PFSK-1 (cell line): ENCODE measurements around the gene DOCK9.

ENCODE experiments used
- POLR2AphosphoS5 ChIP-seq: IDR thresholded peaks from 2 replicates; pipeline ENCODE4 v1.6.1; 2012; ENCODE audit warnings: low read depth, mild to moderate bottlenecking, control low read depth, low read length, moderate library complexity
- TAF1 ChIP-seq: IDR thresholded peaks from 2 replicates; pipeline ENCODE4 v1.6.1; 2012; ENCODE audit warnings: low read length, control low read depth, borderline replicate concordance; ENCODE audit not compliant: insufficient read depth
- TF ChIP-seq, protein P1 (sequence below), 2 experiments: IDR thresholded peaks; 2 replicates each; pipeline versions ENCODE4 v1.6.1 to v1.8.0; 2011 to 2012; ENCODE audit warnings: low read depth in 2 of 2, low read length in 2 of 2, control low read depth in 1 of 2, inconsistent platforms in 1 of 2, mild to moderate bottlenecking in 1 of 2, moderate library complexity in 1 of 2; ENCODE audit not compliant: insufficient read depth in 1 of 2

DNA sequence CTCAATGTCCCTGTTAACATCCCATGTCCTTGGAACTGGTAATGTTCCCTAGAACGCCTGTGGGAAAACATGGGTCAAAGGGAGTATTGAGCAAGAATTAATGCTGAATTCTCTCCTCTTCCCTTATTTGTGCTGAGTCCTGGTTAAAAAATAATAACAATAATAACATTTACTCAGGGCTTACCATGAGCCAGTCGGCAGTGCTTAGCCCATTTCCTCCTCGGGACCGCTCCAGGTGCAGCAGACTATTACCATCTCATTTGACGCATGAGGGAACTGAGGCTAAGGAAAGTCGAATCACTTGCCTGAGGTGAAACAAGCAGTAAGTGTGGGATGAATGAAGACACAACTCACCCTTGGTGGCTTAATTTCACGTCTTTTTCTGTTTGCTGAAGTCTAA is 191.8 kb downstream of the DOCK9 start:
- TF ChIP-seq TAF1 (no peak), POLR2AphosphoS5 (no peak)
- TF ChIP-seq, protein P1, sequence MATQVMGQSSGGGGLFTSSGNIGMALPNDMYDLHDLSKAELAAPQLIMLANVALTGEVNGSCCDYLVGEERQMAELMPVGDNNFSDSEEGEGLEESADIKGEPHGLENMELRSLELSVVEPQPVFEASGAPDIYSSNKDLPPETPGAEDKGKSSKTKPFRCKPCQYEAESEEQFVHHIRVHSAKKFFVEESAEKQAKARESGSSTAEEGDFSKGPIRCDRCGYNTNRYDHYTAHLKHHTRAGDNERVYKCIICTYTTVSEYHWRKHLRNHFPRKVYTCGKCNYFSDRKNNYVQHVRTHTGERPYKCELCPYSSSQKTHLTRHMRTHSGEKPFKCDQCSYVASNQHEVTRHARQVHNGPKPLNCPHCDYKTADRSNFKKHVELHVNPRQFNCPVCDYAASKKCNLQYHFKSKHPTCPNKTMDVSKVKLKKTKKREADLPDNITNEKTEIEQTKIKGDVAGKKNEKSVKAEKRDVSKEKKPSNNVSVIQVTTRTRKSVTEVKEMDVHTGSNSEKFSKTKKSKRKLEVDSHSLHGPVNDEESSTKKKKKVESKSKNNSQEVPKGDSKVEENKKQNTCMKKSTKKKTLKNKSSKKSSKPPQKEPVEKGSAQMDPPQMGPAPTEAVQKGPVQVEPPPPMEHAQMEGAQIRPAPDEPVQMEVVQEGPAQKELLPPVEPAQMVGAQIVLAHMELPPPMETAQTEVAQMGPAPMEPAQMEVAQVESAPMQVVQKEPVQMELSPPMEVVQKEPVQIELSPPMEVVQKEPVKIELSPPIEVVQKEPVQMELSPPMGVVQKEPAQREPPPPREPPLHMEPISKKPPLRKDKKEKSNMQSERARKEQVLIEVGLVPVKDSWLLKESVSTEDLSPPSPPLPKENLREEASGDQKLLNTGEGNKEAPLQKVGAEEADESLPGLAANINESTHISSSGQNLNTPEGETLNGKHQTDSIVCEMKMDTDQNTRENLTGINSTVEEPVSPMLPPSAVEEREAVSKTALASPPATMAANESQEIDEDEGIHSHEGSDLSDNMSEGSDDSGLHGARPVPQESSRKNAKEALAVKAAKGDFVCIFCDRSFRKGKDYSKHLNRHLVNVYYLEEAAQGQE (IDR thresholded peaks at IDR 0.05; ENCODE audit: insufficient read depth in 1 of 2, low read depth in 2 of 2, low read length in 2 of 2), result no peak
